HCT116 (cell line): Measurements from ENCODE around the gene GGT7. TPM values are rescaled to one million over a fixed set of nuclear protein-coding genes. Genes with fewer than 3 reads are reported as not detected.
"Not testable (repeated sequence)": the region's sequence is repeated elsewhere in the genome, so short reads cannot be mapped to it uniquely, and the experiment has no call there.

Source experiments
- ATAC-seq: fragments of 200-7000 bp; cut with Tn5 transposase; 2 replicates; pipeline ENCODE4 v1.9.1; 2020; ENCODE audit warnings: mild to moderate bottlenecking, moderate library complexity
- BruUV-seq: library from RNA; stranded (reverse); fragments of 400-500 nt; replicated peaks from 2 replicates; lab custom pipeline; 2021; lab: Mats Ljungman, UMichigan
- CTCF ChIA-PET: fragments of 300-600 bp; sonication (Branson Sonifier 250); formaldehyde crosslinking; loops from one replicate; lab custom pipeline; 2021; ENCODE audit warnings: antibody characterized with exemption; lab: Charles Lee
- POLR2A ChIA-PET: fragments of 300-600, 350-600 bp; sonication (Branson Sonifier 250); formaldehyde crosslinking; loops from one replicate; lab custom pipeline; 2021; ENCODE audit warnings: antibody characterized with exemption; lab: Charles Lee
- RAD21 ChIA-PET, 2 experiments: fragments of 300-600 bp; sonication (Branson Sonifier 250); formaldehyde crosslinking; loops; one replicate each; lab custom pipeline; 2023; ENCODE audit warnings: low total read pairs in 2 of 2; ENCODE audit not compliant: uncharacterized antibody in 2 of 2, unreplicated experiment in 2 of 2, low non-redundant PET in 1 of 2; lab: Charles Lee
- DNase-seq: peaks from one replicate; pipeline ENCODE4 v3.0.0-alpha.2; 2010; ENCODE audit warnings: low read depth, low spot score
- H2AFZ ChIP-seq: fragments of 200-600 bp; shearing (Covaris generic), sonication (generic); 2 replicates; pipeline ENCODE4 v1.6.1; 2017; ENCODE audit warnings: low read depth, mixed run types, mixed read lengths, antibody characterized with exemption, low read length; ENCODE audit not compliant: poor library complexity, severe bottlenecking
- H3K27ac ChIP-seq: 2 replicates; pipeline ENCODE4 v1.5.1; 2012; ENCODE audit warnings: low read depth, low read length
- H3K27me3 ChIP-seq: fragments of 200-600 bp; sonication (generic); 2 replicates; pipeline ENCODE4 v1.6.1; 2016; ENCODE audit warnings: mixed run types, low read length, mixed read lengths; ENCODE audit not compliant: insufficient read depth
- H3K36me3 ChIP-seq, 2 experiments: fragments of 200-500 bp in 1 of 2; fragments of 200-600 bp in 1 of 2; sonication (Bioruptor generic) in 1 of 2; sonication (generic) in 1 of 2; 2 replicates each; pipeline versions ENCODE4 v1.5.1 to v1.6.1; 2014 to 2016; ENCODE audit warnings: low read length in 2 of 2, inconsistent platforms in 1 of 2, mixed read lengths in 1 of 2, mixed run types in 1 of 2; ENCODE audit not compliant: insufficient read depth in 2 of 2, control insufficient read depth in 1 of 2
- H3K4me1 ChIP-seq, 2 experiments: fragments of 200-600 bp in 1 of 2; sonication (generic) in 1 of 2; 2 replicates each; pipeline versions ENCODE4 v1.5.1 to v1.6.1; 2012 to 2017; ENCODE audit warnings: low read length in 2 of 2, inconsistent platforms in 1 of 2, mild to moderate bottlenecking in 1 of 2, mixed read lengths in 1 of 2, mixed run types in 1 of 2, moderate library complexity in 1 of 2; ENCODE audit not compliant: insufficient read depth in 2 of 2, control insufficient read depth in 1 of 2
- H3K4me2 ChIP-seq: fragments of 200-600 bp; sonication (generic); 2 replicates; pipeline ENCODE4 v1.6.1; 2017; ENCODE audit warnings: mixed run types, low read length, mixed read lengths
- H3K4me3 ChIP-seq, 2 experiments: fragments of 200-600 bp in 1 of 2; sonication (generic) in 1 of 2; replicated peaks in 1 of 2; 2 replicates each; pipeline ENCODE4 v1.5.1; 2011 to 2016; ENCODE audit warnings: low read length in 2 of 2, control low read depth in 1 of 2, low read depth in 1 of 2, mild to moderate bottlenecking in 1 of 2, mixed read lengths in 1 of 2, mixed run types in 1 of 2
- H3K79me2 ChIP-seq: fragments of 200-600 bp; sonication (generic); 2 replicates; pipeline ENCODE4 v1.6.1; 2017; ENCODE audit warnings: mild to moderate bottlenecking, mixed run types, low read length, moderate library complexity, mixed read lengths; ENCODE audit not compliant: insufficient read depth
- H3K9ac ChIP-seq: fragments of 200-600 bp; sonication (generic); 2 replicates; pipeline ENCODE4 v1.6.1; 2016; ENCODE audit warnings: low read length, mixed read lengths
- H3K9me2 ChIP-seq: fragments of 200-600 bp; sonication (generic), shearing (Covaris generic); 2 replicates; pipeline ENCODE4 v1.6.1; 2017; ENCODE audit warnings: mixed run types, mild to moderate bottlenecking, moderate library complexity; ENCODE audit not compliant: insufficient read depth
- H3K9me3 ChIP-seq, 2 experiments: fragments of 200-500 bp in 1 of 2; fragments of 200-600 bp in 1 of 2; sonication (Bioruptor generic) in 1 of 2; sonication (generic) in 1 of 2; 2 replicates each; pipeline ENCODE4 v1.6.1; 2014 to 2017; ENCODE audit warnings: low read length in 2 of 2, mixed read lengths in 2 of 2, inconsistent platforms in 1 of 2, low read depth in 1 of 2, mild to moderate bottlenecking in 1 of 2, mixed run types in 1 of 2, moderate library complexity in 1 of 2; ENCODE audit not compliant: control insufficient read depth in 1 of 2, insufficient read depth in 1 of 2
- H4K20me1 ChIP-seq: fragments of 200-600 bp; sonication (generic), shearing (Covaris generic); 2 replicates; pipeline ENCODE4 v1.6.1; 2017; ENCODE audit warnings: mixed run types, mild to moderate bottlenecking, moderate library complexity; ENCODE audit not compliant: insufficient read depth
- ATF3 ChIP-seq: IDR thresholded peaks from 2 replicates; pipeline ENCODE4 v1.6.1; 2012
- EZH2phosphoT487 ChIP-seq: fragments of 200-600 bp; IDR thresholded peaks from 2 replicates; pipeline ENCODE4 v1.6.1; 2018; ENCODE audit warnings: antibody characterized with exemption, borderline replicate concordance
- FOSL1 ChIP-seq: IDR thresholded peaks from 2 replicates; pipeline ENCODE4 v1.6.1; 2012; ENCODE audit warnings: low read depth
- POLR2AphosphoS5 ChIP-seq: IDR thresholded peaks from 2 replicates; pipeline ENCODE4 v1.6.1; 2011; ENCODE audit warnings: mild to moderate bottlenecking, low read depth, low read length, moderate library complexity
- SP1 ChIP-seq: IDR thresholded peaks from 2 replicates; pipeline ENCODE4 v1.6.1; 2012; ENCODE audit warnings: low read depth
- TCF7L2 ChIP-seq: IDR thresholded peaks from 2 replicates; pipeline ENCODE4 v1.7.0; 2011; ENCODE audit warnings: borderline replicate concordance, inconsistent platforms; ENCODE audit not compliant: insufficient read depth, insufficient read length; ENCODE audit errors: extremely low read depth
- ZBTB33 ChIP-seq: IDR thresholded peaks from 2 replicates; pipeline ENCODE4 v1.6.1; 2011; ENCODE audit warnings: mild to moderate bottlenecking, low read length, moderate library complexity; ENCODE audit not compliant: insufficient replicate concordance; ENCODE audit errors: extremely low read depth
- intact Hi-C: fragments of 100-400 bp; cut with micrococcal nuclease; formaldehyde crosslinking; loops from 2 replicates; pipeline ENCODE4 v1.10.0; 2022
- total RNA-seq: library from RNA; stranded (reverse); gene quantifications from one replicate; pipeline ENCODE4 v1.2.1, GENCODE V29; 2021; ENCODE audit not compliant: unreplicated experiment

Gene GGT7
- total RNA-seq, 1 experiment from 2014 or later = 9.4 TPM

- no peak for DNase-seq
- BruUV-seq = no TSS peak
- CTCF ChIA-PET = no interaction called here
Observed at GRCh38 chr20:34881689-34882088, 9.0 kb upstream of the GGT7 start.

GRCh38 chr20:34880971-34881370, 8.3 kb upstream of the GGT7 start:
- H3K4me2 ChIP-seq, H3K27me3 ChIP-seq, intact Hi-C loops, H3K4me3 ChIP-seq, H3K36me3 ChIP-seq, H2AFZ ChIP-seq, H3K4me1 ChIP-seq, H3K79me2 ChIP-seq, DNase-seq, H3K9ac ChIP-seq, H4K20me1 ChIP-seq, H3K9me2 ChIP-seq, H3K9me3 ChIP-seq, ATAC-seq, BruUV-seq, H3K27ac ChIP-seq: not testable (repeated sequence)
- POLR2A ChIA-PET = interaction anchor here (0.6 to 0.7 kb wide), 3 partner anchors 15 to 26 kb away, joined by 3 to 5 read pairs (median 3); no protein-coding TSS in a partner anchor
- RAD21 ChIA-PET = interaction anchor here in 1 of 2 experiments (1.0 kb wide), 1 partner anchor 11 kb away, joined by 3 read pairs; no protein-coding TSS in a partner anchor
- CTCF ChIA-PET = interaction anchor here (0.7 to 1.5 kb wide), 2 partner anchors 215 to 289 kb away, joined by 3 to 6 read pairs; no protein-coding TSS in a partner anchor

More at GRCh38 chr20:34881689-34882088, 9.0 kb upstream of the GGT7 start:
- intact Hi-C loops = no loop called here
- Histone ChIP-seq H3K4me1 (peaks cover 3 to 8% of the 10 kb centered on the region in 2 experiments; a peak in 3 of 4 replicates), H3K27me3 (no peaks in the 10 kb centered on the region), H3K9ac (no peak overlapping the region), H3K9me3 (no peaks in the 10 kb centered on the region), H3K9me2 (no peaks in the 10 kb centered on the region)
- ATAC-seq = no peak
- TF ChIP-seq TCF7L2 = no peak
- no peak for TF ChIP-seq EZH2phosphoT487
- no peak for TF ChIP-seq SP1
- no peak for TF ChIP-seq ZBTB33
- TF ChIP-seq ATF3 = no peak
- TF ChIP-seq FOSL1 = no peak
- TF ChIP-seq POLR2AphosphoS5 = no peak
- TF ChIP-seq, all 23 proteins: peak for 0
- Histone ChIP-seq H3K79me2 (no peaks in the 10 kb centered on the region; the same call in 1 of the 2 replicates), H3K27ac (no peak overlapping the region), H3K4me2 (no peak overlapping the region), H4K20me1 (no peaks in the 10 kb centered on the region), H3K36me3 (peaks cover 0 to 7% of the 10 kb centered on the region in 2 experiments; a peak in 1 of 4 replicates), H3K4me3 (no peak overlapping the region), H2AFZ (no peak overlapping the region)
- POLR2A ChIA-PET = no interaction called here
- RAD21 ChIA-PET = no interaction called here
